GM19193 (cell line): ENCODE data around the gene PTPRU.

Source experiments
- POLR2A ChIP-seq: IDR thresholded peaks from 4 replicates; pipeline ENCODE4 v1.6.1; 2011; ENCODE audit not compliant: insufficient read depth, insufficient read length; ENCODE audit errors: extremely low read depth

Gene PTPRU

GRCh38 chr1:29237129-29237821 is 953 bp downstream of the PTPRU start:
- TF ChIP-seq POLR2A, result no peak

GRCh38 chr1:29237852-29238619 is 1.7 kb downstream of the PTPRU start:
- TF ChIP-seq POLR2A, result no peak

GRCh38 chr1:29238620-29239002 is 2.3 kb downstream of the PTPRU start:
- no peak for TF ChIP-seq POLR2A

- TF ChIP-seq POLR2A, result no peak
Measured at GRCh38 chr1:29239142-29239541, 2.8 kb downstream of the PTPRU start.

GRCh38 chr1:29240400-29240837 is 4.1 kb downstream of the PTPRU start:
- no peak for TF ChIP-seq POLR2A

GRCh38 chr1:29240986-29241385 is 4.7 kb downstream of the PTPRU start:
- TF ChIP-seq POLR2A, result no peak

GRCh38 chr1:29243023-29243870 is 6.9 kb downstream of the PTPRU start:
- TF ChIP-seq POLR2A, result no peak

GRCh38 chr1:29243871-29244200 is 7.5 kb downstream of the PTPRU start:
- TF ChIP-seq POLR2A, result no peak

GRCh38 chr1:29245261-29245660 is 8.9 kb downstream of the PTPRU start:
- TF ChIP-seq POLR2A, result no peak

- TF ChIP-seq POLR2A, result no peak
Measured at GRCh38 chr1:29245876-29246275, 9.6 kb downstream of the PTPRU start.

- no peak for TF ChIP-seq POLR2A
Measured at GRCh38 chr1:29247044-29247443, 10.7 kb downstream of the PTPRU start.

GRCh38 chr1:29247571-29248273 is 11.4 kb downstream of the PTPRU start:
- TF ChIP-seq POLR2A, result no peak

- TF ChIP-seq POLR2A, result no peak
Measured at GRCh38 chr1:29248409-29248808, 12.1 kb downstream of the PTPRU start.

- TF ChIP-seq POLR2A, result no peak
Measured at GRCh38 chr1:29249170-29249691, 12.9 kb downstream of the PTPRU start.

GRCh38 chr1:29249951-29250581 is 13.7 kb downstream of the PTPRU start:
- no peak for TF ChIP-seq POLR2A
